ENCODE measurements around the gene UQCR10. TPM values are rescaled to one million over a fixed set of nuclear protein-coding genes. Genes with fewer than 3 reads are reported as not detected.

Gene UQCR10
- total RNA-seq, 4 donors from 2014 or later: 54.3 to 78.6 (median 64.9) TPM

DNA sequence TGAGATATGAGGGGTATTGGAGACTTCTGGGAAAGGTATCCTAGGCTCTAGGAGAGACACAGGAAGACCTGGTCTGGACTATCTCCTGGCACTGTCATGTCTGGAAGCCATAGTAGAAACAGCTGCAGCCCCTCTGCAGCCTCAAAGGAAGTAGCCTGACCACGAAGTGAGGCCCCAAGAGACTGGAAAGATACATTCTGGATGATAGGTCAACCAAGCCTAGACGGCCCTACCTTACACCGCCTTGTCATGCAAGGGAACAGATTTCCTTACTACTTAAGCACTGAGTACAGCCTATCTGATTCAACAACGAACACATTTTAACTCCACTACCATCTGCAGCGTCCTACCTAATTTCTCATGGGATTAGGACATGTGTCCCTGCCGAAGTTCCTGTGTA, 31.1 kb downstream of the UQCR10 start:
- Histone ChIP-seq H3K27ac (peak overlapping the region in 2 of 4 donors; percentile 69 to 73), H3K4me1 (peaks cover 0 to 24% (median 8%) of the 10 kb centered on the region in 3 donors), H3K9me3 (no peaks in the 10 kb centered on the region), H3K27me3 (no peaks in the 10 kb centered on the region), H3K4me3 (no peak overlapping the region), H3K36me3 (peaks cover 0 to 100% of the 10 kb centered on the region in 2 donors)
- no peak for TF ChIP-seq POLR2A (IDR thresholded peaks at IDR 0.05)
- TF ChIP-seq POLR2AphosphoS5 (IDR thresholded peaks at IDR 0.05): no peak
- TF ChIP-seq, protein P1, sequence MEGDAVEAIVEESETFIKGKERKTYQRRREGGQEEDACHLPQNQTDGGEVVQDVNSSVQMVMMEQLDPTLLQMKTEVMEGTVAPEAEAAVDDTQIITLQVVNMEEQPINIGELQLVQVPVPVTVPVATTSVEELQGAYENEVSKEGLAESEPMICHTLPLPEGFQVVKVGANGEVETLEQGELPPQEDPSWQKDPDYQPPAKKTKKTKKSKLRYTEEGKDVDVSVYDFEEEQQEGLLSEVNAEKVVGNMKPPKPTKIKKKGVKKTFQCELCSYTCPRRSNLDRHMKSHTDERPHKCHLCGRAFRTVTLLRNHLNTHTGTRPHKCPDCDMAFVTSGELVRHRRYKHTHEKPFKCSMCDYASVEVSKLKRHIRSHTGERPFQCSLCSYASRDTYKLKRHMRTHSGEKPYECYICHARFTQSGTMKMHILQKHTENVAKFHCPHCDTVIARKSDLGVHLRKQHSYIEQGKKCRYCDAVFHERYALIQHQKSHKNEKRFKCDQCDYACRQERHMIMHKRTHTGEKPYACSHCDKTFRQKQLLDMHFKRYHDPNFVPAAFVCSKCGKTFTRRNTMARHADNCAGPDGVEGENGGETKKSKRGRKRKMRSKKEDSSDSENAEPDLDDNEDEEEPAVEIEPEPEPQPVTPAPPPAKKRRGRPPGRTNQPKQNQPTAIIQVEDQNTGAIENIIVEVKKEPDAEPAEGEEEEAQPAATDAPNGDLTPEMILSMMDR (IDR thresholded peaks at IDR 0.05): no peak
- no peak for TF ChIP-seq EP300 (IDR thresholded peaks at IDR 0.05)
- 74 to 80% methylated on average over 4 to 6 of the region's 6 CpGs for WGBS, 2 donors (ENCODE audit: low coverage in 1 of 2)
- ATAC-seq: no peak

DNA sequence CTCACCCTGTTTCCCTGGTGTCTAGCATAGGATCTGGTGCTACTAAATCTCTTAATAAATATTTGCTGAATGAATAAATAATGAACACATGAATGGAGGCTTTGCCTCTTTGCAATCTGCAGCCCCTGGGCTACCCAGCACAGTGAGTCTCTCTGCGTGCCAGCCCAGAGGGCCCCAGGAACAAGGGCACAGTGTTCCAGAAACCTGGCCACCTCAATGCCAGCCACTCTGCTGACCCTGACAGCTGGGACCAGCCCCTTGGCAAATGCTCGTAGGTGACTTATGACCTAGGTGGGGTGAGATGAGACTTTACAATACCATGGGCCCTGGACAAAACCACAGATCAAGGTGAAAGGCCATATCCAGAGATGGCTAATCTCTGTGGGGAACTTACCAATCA, 31.6 kb downstream of the UQCR10 start:
- Histone ChIP-seq H3K36me3 (peaks cover 0 to 100% of the 10 kb centered on the region in 2 donors), H3K4me1 (peaks cover 0 to 24% (median 8%) of the 10 kb centered on the region in 3 donors), H3K27me3 (no peaks in the 10 kb centered on the region), H3K9me3 (no peaks in the 10 kb centered on the region), H3K27ac (peak overlapping the region in 3 of 4 donors; percentile 60 to 73 (median 69)), H3K4me3 (no peak overlapping the region)
- no peak for TF ChIP-seq EP300 (IDR thresholded peaks at IDR 0.05)
- TF ChIP-seq, protein P1 (IDR thresholded peaks at IDR 0.05): no peak
- no peak for TF ChIP-seq POLR2A (IDR thresholded peaks at IDR 0.05)
- TF ChIP-seq POLR2AphosphoS5 (IDR thresholded peaks at IDR 0.05): no peak
- WGBS, 2 donors (ENCODE audit: low coverage in 1 of 2): 90 to 100% methylated on average over 1 to 2 of the region's 2 CpGs
- ATAC-seq: no peak

GRCh38 chr22:29799217-29799680, 32.1 kb downstream of the UQCR10 start:
- H3K9me3 ChIP-seq: no peaks in the 10 kb centered on the region
- peak; percentile 96 for ATAC-seq
- H3K36me3 ChIP-seq: peaks cover 0 to 100% of the 10 kb centered on the region in 2 donors
- TF ChIP-seq POLR2A (IDR thresholded peaks at IDR 0.05) (no peak), POLR2AphosphoS5 (IDR thresholded peaks at IDR 0.05) (peak; percentile 42), EP300 (IDR thresholded peaks at IDR 0.05) (no peak)
- TF ChIP-seq, protein P1 (IDR thresholded peaks at IDR 0.05): no peak
- H3K4me1 ChIP-seq: peaks cover 0 to 24% (median 8%) of the 10 kb centered on the region in 3 donors
- WGBS, 2 donors (ENCODE audit: low coverage in 1 of 2): 47 to 50% methylated on average over 3 of the region's 8 CpGs
- H3K27me3 ChIP-seq: no peaks in the 10 kb centered on the region
- H3K27ac ChIP-seq: peak overlapping the region in 3 of 4 donors; percentile 60 to 73 (median 69)
- H3K4me3 ChIP-seq: no peak overlapping the region

- H3K9me3 ChIP-seq: no peaks in the 10 kb centered on the region
- H3K27ac ChIP-seq: no peak overlapping the region
- peaks cover 0 to 100% of the 10 kb centered on the region in 2 donors for H3K36me3 ChIP-seq
- peaks cover 0 to 24% (median 8%) of the 10 kb centered on the region in 3 donors for H3K4me1 ChIP-seq
- no peak for ATAC-seq
- H3K4me3 ChIP-seq: no peak overlapping the region
- TF ChIP-seq, protein P1 (IDR thresholded peaks at IDR 0.05): no peak
- TF ChIP-seq POLR2AphosphoS5 (IDR thresholded peaks at IDR 0.05): no peak
- TF ChIP-seq EP300 (IDR thresholded peaks at IDR 0.05): no peak
- no peak for TF ChIP-seq POLR2A (IDR thresholded peaks at IDR 0.05)
- H3K27me3 ChIP-seq: no peaks in the 10 kb centered on the region
- 71% methylated on average over 1 of the region's 5 CpGs; no CpG with 5 or more reads in 1 of the 2 donors for WGBS, 2 donors (ENCODE audit: low coverage in 1 of 2)
Observed at GRCh38 chr22:29801153-29801552, 34.0 kb downstream of the UQCR10 start.

- no peak for ATAC-seq
- Histone ChIP-seq H3K4me1 (peaks cover 0 to 24% (median 8%) of the 10 kb centered on the region in 3 donors), H3K4me3 (no peak overlapping the region), H3K36me3 (peaks cover 0 to 100% of the 10 kb centered on the region in 2 donors), H3K27ac (no peak overlapping the region), H3K27me3 (no peaks in the 10 kb centered on the region), H3K9me3 (no peaks in the 10 kb centered on the region)
- TF ChIP-seq, protein P1 (IDR thresholded peaks at IDR 0.05): no peak
- no peak for TF ChIP-seq POLR2AphosphoS5 (IDR thresholded peaks at IDR 0.05)
- TF ChIP-seq EP300 (IDR thresholded peaks at IDR 0.05): no peak
- TF ChIP-seq POLR2A (IDR thresholded peaks at IDR 0.05): no peak
- 97 to 100% methylated on average over 1 to 4 of the region's 8 CpGs for WGBS, 2 donors (ENCODE audit: low coverage in 1 of 2)
Observed at GRCh38 chr22:29801796-29802195, 34.6 kb downstream of the UQCR10 start.

All from gastroesophageal sphincter (tissue), 4 donors.